HCT116 (cell line): ENCODE measurements around the gene PDZD4. TPM values are rescaled to one million over a fixed set of nuclear protein-coding genes. Genes with fewer than 3 reads are reported as not detected.

ENCODE experiments used
- ATAC-seq: fragments of 200-7000 bp; cut with Tn5 transposase; 2 replicates; pipeline ENCODE4 v1.9.1; 2020; ENCODE audit warnings: mild to moderate bottlenecking, moderate library complexity
- BruUV-seq: library from RNA; stranded (reverse); fragments of 400-500 nt; replicated peaks from 2 replicates; lab custom pipeline; 2021; lab: Mats Ljungman, UMichigan
- CTCF ChIA-PET: fragments of 300-600 bp; sonication (Branson Sonifier 250); formaldehyde crosslinking; loops from one replicate; lab custom pipeline; 2021; ENCODE audit warnings: antibody characterized with exemption; lab: Charles Lee
- POLR2A ChIA-PET: fragments of 300-600, 350-600 bp; sonication (Branson Sonifier 250); formaldehyde crosslinking; loops from one replicate; lab custom pipeline; 2021; ENCODE audit warnings: antibody characterized with exemption; lab: Charles Lee
- RAD21 ChIA-PET, 2 experiments: fragments of 300-600 bp; sonication (Branson Sonifier 250); formaldehyde crosslinking; loops; one replicate each; lab custom pipeline; 2023; ENCODE audit warnings: low total read pairs in 2 of 2; ENCODE audit not compliant: uncharacterized antibody in 2 of 2, unreplicated experiment in 2 of 2, low non-redundant PET in 1 of 2; lab: Charles Lee
- DNase-seq: peaks from one replicate; pipeline ENCODE4 v3.0.0-alpha.2; 2010; ENCODE audit warnings: low read depth, low spot score
- H2AFZ ChIP-seq: fragments of 200-600 bp; shearing (Covaris generic), sonication (generic); 2 replicates; pipeline ENCODE4 v1.6.1; 2017; ENCODE audit warnings: low read depth, mixed run types, mixed read lengths, antibody characterized with exemption, low read length; ENCODE audit not compliant: poor library complexity, severe bottlenecking
- H3K27ac ChIP-seq: 2 replicates; pipeline ENCODE4 v1.5.1; 2012; ENCODE audit warnings: low read depth, low read length
- H3K27me3 ChIP-seq: fragments of 200-600 bp; sonication (generic); 2 replicates; pipeline ENCODE4 v1.6.1; 2016; ENCODE audit warnings: mixed run types, low read length, mixed read lengths; ENCODE audit not compliant: insufficient read depth
- H3K36me3 ChIP-seq, 2 experiments: fragments of 200-500 bp in 1 of 2; fragments of 200-600 bp in 1 of 2; sonication (Bioruptor generic) in 1 of 2; sonication (generic) in 1 of 2; 2 replicates each; pipeline versions ENCODE4 v1.5.1 to v1.6.1; 2014 to 2016; ENCODE audit warnings: low read length in 2 of 2, inconsistent platforms in 1 of 2, mixed read lengths in 1 of 2, mixed run types in 1 of 2; ENCODE audit not compliant: insufficient read depth in 2 of 2, control insufficient read depth in 1 of 2
- H3K4me1 ChIP-seq, 2 experiments: fragments of 200-600 bp in 1 of 2; sonication (generic) in 1 of 2; 2 replicates each; pipeline versions ENCODE4 v1.5.1 to v1.6.1; 2012 to 2017; ENCODE audit warnings: low read length in 2 of 2, inconsistent platforms in 1 of 2, mild to moderate bottlenecking in 1 of 2, mixed read lengths in 1 of 2, mixed run types in 1 of 2, moderate library complexity in 1 of 2; ENCODE audit not compliant: insufficient read depth in 2 of 2, control insufficient read depth in 1 of 2
- H3K4me2 ChIP-seq: fragments of 200-600 bp; sonication (generic); 2 replicates; pipeline ENCODE4 v1.6.1; 2017; ENCODE audit warnings: mixed run types, low read length, mixed read lengths
- H3K4me3 ChIP-seq, 2 experiments: fragments of 200-600 bp in 1 of 2; sonication (generic) in 1 of 2; replicated peaks in 1 of 2; 2 replicates each; pipeline ENCODE4 v1.5.1; 2011 to 2016; ENCODE audit warnings: low read length in 2 of 2, control low read depth in 1 of 2, low read depth in 1 of 2, mild to moderate bottlenecking in 1 of 2, mixed read lengths in 1 of 2, mixed run types in 1 of 2
- H3K79me2 ChIP-seq: fragments of 200-600 bp; sonication (generic); 2 replicates; pipeline ENCODE4 v1.6.1; 2017; ENCODE audit warnings: mild to moderate bottlenecking, mixed run types, low read length, moderate library complexity, mixed read lengths; ENCODE audit not compliant: insufficient read depth
- H3K9ac ChIP-seq: fragments of 200-600 bp; sonication (generic); 2 replicates; pipeline ENCODE4 v1.6.1; 2016; ENCODE audit warnings: low read length, mixed read lengths
- H3K9me2 ChIP-seq: fragments of 200-600 bp; sonication (generic), shearing (Covaris generic); 2 replicates; pipeline ENCODE4 v1.6.1; 2017; ENCODE audit warnings: mixed run types, mild to moderate bottlenecking, moderate library complexity; ENCODE audit not compliant: insufficient read depth
- H3K9me3 ChIP-seq, 2 experiments: fragments of 200-500 bp in 1 of 2; fragments of 200-600 bp in 1 of 2; sonication (Bioruptor generic) in 1 of 2; sonication (generic) in 1 of 2; 2 replicates each; pipeline ENCODE4 v1.6.1; 2014 to 2017; ENCODE audit warnings: low read length in 2 of 2, mixed read lengths in 2 of 2, inconsistent platforms in 1 of 2, low read depth in 1 of 2, mild to moderate bottlenecking in 1 of 2, mixed run types in 1 of 2, moderate library complexity in 1 of 2; ENCODE audit not compliant: control insufficient read depth in 1 of 2, insufficient read depth in 1 of 2
- H4K20me1 ChIP-seq: fragments of 200-600 bp; sonication (generic), shearing (Covaris generic); 2 replicates; pipeline ENCODE4 v1.6.1; 2017; ENCODE audit warnings: mixed run types, mild to moderate bottlenecking, moderate library complexity; ENCODE audit not compliant: insufficient read depth
- CBX3 ChIP-seq: IDR thresholded peaks from 2 replicates; pipeline ENCODE4 v1.6.1; 2012; ENCODE audit warnings: low read depth
- CEBPB ChIP-seq: IDR thresholded peaks from 2 replicates; pipeline ENCODE4 v1.6.1; 2012; ENCODE audit warnings: low read depth
- FOSL1 ChIP-seq: IDR thresholded peaks from 2 replicates; pipeline ENCODE4 v1.6.1; 2012; ENCODE audit warnings: low read depth
- POLR2AphosphoS5 ChIP-seq: IDR thresholded peaks from 2 replicates; pipeline ENCODE4 v1.6.1; 2011; ENCODE audit warnings: mild to moderate bottlenecking, low read depth, low read length, moderate library complexity
- RAD21 ChIP-seq: IDR thresholded peaks from 2 replicates; pipeline ENCODE4 v1.6.1; 2012; ENCODE audit warnings: low read depth, mild to moderate bottlenecking
- SRF ChIP-seq: IDR thresholded peaks from 2 replicates; pipeline ENCODE4 v1.6.1; 2012; ENCODE audit warnings: low read depth
- TCF7L2 ChIP-seq: IDR thresholded peaks from 2 replicates; pipeline ENCODE4 v1.7.0; 2011; ENCODE audit warnings: borderline replicate concordance, inconsistent platforms; ENCODE audit not compliant: insufficient read depth, insufficient read length; ENCODE audit errors: extremely low read depth
- YY1 ChIP-seq: IDR thresholded peaks from 2 replicates; pipeline ENCODE4 v1.6.1; 2011; ENCODE audit warnings: low read length, low read depth, moderate library complexity, mild to moderate bottlenecking; ENCODE audit not compliant: insufficient replicate concordance; ENCODE audit errors: extremely low read depth
- ZFX ChIP-seq: fragments of 450-650 bp; IDR thresholded peaks from 2 replicates; pipeline ENCODE4 v1.6.1; 2017
- ZNF274 ChIP-seq: fragments of 200-500 bp; sonication (Bioruptor generic); IDR thresholded peaks from 2 replicates; pipeline ENCODE4 v1.6.1; 2014; ENCODE audit warnings: mild to moderate bottlenecking, low read depth, low read length, inconsistent platforms
- intact Hi-C: fragments of 100-400 bp; cut with micrococcal nuclease; formaldehyde crosslinking; loops from 2 replicates; pipeline ENCODE4 v1.10.0; 2022
- total RNA-seq: library from RNA; stranded (reverse); gene quantifications from one replicate; pipeline ENCODE4 v1.2.1, GENCODE V29; 2021; ENCODE audit not compliant: unreplicated experiment
- TF ChIP-seq, protein P1 (sequence below), 3 experiments: fragments of 200-600 bp in 1 of 3; sonication (generic) in 1 of 3; IDR thresholded peaks in 2 of 3; conservative IDR thresholded peaks in 1 of 3; 2 replicates each; pipeline ENCODE4 v1.5.1; 2012 to 2017; ENCODE audit warnings: low read depth in 2 of 3, low read length in 2 of 3, antibody characterized with exemption in 1 of 3, borderline replicate concordance in 1 of 3, control low read depth in 1 of 3, mild to moderate bottlenecking in 1 of 3, mixed read lengths in 1 of 3, mixed run types in 1 of 3, moderate library complexity in 1 of 3; ENCODE audit not compliant: insufficient read depth in 1 of 3
- TF ChIP-seq, protein P2 (sequence below): IDR thresholded peaks from 2 replicates; pipeline ENCODE4 v1.6.1; 2012
- TF ChIP-seq, protein P3 (sequence below): IDR thresholded peaks from 2 replicates; pipeline ENCODE4 v1.6.1; 2011; ENCODE audit warnings: mild to moderate bottlenecking, low read length, moderate library complexity; ENCODE audit not compliant: insufficient replicate concordance; ENCODE audit errors: extremely low read depth

PDZD4 gene
- total RNA-seq, 1 experiment from 2014 or later: 0.30 TPM

DNA sequence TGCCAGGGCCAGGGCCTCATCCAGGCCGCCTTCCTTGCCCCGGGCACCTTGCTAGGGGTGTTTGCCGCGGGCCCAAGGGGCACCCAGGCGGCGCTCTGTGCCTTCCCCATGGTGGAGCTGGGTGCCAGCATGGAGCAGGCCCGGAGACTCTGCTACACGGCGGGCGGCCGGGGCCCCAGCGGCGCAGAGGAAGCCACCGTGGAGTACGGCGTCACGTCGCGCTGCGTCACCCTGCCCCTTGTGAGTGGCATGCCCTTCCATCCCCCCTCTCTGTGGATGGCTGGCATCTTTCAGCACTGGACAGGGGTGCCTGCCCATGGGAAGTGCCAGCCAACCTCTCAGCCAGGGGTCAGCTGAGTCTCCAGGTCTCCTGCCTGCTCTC, 62.7 kb downstream of the PDZD4 start:
- Histone ChIP-seq H3K36me3 (no peaks in the 10 kb centered on the region), H3K4me2 (no peak overlapping the region), H3K9me3 (no peaks in the 10 kb centered on the region), H4K20me1 (no peaks in the 10 kb centered on the region), H3K9ac (no peak overlapping the region), H2AFZ (no peak overlapping the region), H3K27ac (no peak overlapping the region), H3K27me3 (no peaks in the 10 kb centered on the region), H3K79me2 (no peaks in the 10 kb centered on the region), H3K4me1 (peaks cover 0 to 10% of the 10 kb centered on the region in 2 experiments; a peak in 2 of 4 replicates), H3K4me3 (no peak overlapping the region), H3K9me2 (no peaks in the 10 kb centered on the region)
- TF ChIP-seq ZNF274: no peak
- no peak for TF ChIP-seq ZFX
- TF ChIP-seq, protein P1, sequence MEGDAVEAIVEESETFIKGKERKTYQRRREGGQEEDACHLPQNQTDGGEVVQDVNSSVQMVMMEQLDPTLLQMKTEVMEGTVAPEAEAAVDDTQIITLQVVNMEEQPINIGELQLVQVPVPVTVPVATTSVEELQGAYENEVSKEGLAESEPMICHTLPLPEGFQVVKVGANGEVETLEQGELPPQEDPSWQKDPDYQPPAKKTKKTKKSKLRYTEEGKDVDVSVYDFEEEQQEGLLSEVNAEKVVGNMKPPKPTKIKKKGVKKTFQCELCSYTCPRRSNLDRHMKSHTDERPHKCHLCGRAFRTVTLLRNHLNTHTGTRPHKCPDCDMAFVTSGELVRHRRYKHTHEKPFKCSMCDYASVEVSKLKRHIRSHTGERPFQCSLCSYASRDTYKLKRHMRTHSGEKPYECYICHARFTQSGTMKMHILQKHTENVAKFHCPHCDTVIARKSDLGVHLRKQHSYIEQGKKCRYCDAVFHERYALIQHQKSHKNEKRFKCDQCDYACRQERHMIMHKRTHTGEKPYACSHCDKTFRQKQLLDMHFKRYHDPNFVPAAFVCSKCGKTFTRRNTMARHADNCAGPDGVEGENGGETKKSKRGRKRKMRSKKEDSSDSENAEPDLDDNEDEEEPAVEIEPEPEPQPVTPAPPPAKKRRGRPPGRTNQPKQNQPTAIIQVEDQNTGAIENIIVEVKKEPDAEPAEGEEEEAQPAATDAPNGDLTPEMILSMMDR (IDR thresholded peaks at IDR 0.05 in 2 of 3, conservative IDR thresholded peaks at IDR 0.05 in 1 of 3; ENCODE audit: borderline replicate concordance in 1 of 3, insufficient read depth in 1 of 3, low read depth in 2 of 3, low read length in 2 of 3): no peak
- no peak for TF ChIP-seq SRF
- DNase-seq (no peak), ATAC-seq (no peak)
- intact Hi-C loops: no loop called here
- BruUV-seq: no TSS peak
- ChIA-PET RAD21 (no interaction called here), CTCF (interaction anchor here (1.3 kb wide), 1 partner anchor 180 kb away, joined by 3 read pairs; no protein-coding TSS in a partner anchor), POLR2A (no interaction called here)

DNA sequence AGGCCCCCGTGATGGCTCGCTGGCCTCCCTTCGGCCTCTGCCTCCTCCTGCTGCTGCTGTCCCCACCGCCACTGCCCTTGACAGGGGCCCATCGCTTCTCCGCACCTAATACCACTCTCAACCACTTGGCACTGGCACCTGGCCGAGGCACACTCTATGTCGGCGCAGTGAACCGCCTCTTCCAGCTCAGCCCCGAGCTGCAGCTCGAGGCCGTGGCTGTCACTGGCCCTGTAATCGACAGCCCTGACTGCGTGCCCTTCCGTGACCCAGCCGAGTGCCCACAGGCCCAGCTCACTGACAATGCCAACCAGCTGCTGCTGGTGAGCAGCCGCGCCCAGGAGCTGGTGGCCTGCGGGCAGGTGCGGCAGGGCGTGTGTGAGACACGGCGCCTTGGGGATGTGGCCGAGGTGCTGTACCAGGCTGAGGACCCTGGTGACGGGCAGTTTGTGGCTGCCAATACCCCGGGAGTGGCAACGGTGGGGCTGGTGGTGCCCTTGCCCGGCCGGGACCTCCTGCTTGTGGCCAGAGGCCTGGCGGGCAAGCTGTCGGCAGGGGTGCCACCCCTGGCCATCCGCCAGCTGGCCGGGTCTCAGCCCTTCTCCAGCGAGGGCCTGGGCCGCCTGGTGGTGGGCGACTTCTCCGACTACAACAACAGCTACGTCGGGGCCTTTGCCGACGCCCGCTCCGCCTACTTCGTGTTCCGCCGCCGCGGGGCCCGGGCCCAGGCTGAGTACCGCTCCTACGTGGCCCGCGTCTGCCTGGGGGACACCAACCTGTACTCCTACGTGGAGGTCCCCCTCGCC, 63.3 kb downstream of the PDZD4 start:
- RAD21 ChIA-PET: no interaction called here
- CTCF ChIA-PET: interaction anchor here (1.3 kb wide), 1 partner anchor 180 kb away, joined by 3 read pairs; no protein-coding TSS in a partner anchor
- Histone ChIP-seq H3K4me3 (no peak overlapping the region), H3K79me2 (no peaks in the 10 kb centered on the region), H3K9me3 (no peaks in the 10 kb centered on the region), H3K4me1 (peaks cover 0 to 10% of the 10 kb centered on the region in 2 experiments; a peak in 2 of 4 replicates), H3K27ac (no peak overlapping the region), H3K27me3 (no peaks in the 10 kb centered on the region), H3K9ac (no peak overlapping the region), H3K36me3 (no peaks in the 10 kb centered on the region), H4K20me1 (no peaks in the 10 kb centered on the region), H3K9me2 (no peaks in the 10 kb centered on the region), H2AFZ (no peak overlapping the region), H3K4me2 (no peak overlapping the region)
- no peak for ATAC-seq
- no TSS peak for BruUV-seq
- POLR2A ChIA-PET: no interaction called here
- no peak for DNase-seq
- intact Hi-C loops: no loop called here
- TF ChIP-seq POLR2AphosphoS5 (no peak), TCF7L2 (no peak), CBX3 (no peak), RAD21 (no peak), YY1 (no peak), FOSL1 (no peak), CEBPB (no peak), ZFX (no peak), SRF (no peak), ZNF274 (no peak)
- TF ChIP-seq, protein P2, sequence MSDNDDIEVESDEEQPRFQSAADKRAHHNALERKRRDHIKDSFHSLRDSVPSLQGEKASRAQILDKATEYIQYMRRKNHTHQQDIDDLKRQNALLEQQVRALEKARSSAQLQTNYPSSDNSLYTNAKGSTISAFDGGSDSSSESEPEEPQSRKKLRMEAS: no peak
- TF ChIP-seq, protein P3, sequence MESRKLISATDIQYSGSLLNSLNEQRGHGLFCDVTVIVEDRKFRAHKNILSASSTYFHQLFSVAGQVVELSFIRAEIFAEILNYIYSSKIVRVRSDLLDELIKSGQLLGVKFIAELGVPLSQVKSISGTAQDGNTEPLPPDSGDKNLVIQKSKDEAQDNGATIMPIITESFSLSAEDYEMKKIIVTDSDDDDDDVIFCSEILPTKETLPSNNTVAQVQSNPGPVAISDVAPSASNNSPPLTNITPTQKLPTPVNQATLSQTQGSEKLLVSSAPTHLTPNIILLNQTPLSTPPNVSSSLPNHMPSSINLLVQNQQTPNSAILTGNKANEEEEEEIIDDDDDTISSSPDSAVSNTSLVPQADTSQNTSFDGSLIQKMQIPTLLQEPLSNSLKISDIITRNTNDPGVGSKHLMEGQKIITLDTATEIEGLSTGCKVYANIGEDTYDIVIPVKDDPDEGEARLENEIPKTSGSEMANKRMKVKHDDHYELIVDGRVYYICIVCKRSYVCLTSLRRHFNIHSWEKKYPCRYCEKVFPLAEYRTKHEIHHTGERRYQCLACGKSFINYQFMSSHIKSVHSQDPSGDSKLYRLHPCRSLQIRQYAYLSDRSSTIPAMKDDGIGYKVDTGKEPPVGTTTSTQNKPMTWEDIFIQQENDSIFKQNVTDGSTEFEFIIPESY: no peak
